ENCODE results near the gene LMTK3.

DNA sequence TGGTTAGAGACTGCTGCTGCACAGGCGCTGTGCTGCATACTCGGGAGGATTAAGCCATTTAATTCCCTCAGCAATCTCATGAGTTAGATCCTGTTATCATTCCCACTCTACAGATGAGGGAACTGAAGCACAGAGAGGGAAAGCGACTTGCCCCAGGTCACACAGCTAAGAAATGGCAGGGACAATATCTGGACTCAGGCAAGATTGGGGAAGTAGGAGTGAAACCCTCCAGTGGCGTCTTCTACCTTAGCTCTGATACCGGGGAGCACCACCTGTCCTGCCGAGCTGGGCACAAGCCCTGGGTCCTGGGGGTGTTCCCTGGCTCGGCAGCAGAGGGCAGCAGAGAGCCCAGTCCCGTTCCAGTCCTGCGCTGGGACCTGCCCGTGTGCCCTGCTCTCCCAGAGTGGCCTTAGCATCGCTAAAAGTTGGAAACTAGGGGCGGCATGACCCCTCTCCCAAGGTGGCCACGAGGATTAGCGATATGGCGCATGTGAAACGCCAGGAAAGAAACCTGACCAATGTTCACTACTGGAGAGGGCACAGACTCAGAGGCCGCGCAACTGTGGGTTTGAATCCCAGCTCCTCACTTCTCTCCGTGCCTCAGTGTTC lies 21.9 kb downstream of the LMTK3 start:
- TF ChIP-seq, protein P1, sequence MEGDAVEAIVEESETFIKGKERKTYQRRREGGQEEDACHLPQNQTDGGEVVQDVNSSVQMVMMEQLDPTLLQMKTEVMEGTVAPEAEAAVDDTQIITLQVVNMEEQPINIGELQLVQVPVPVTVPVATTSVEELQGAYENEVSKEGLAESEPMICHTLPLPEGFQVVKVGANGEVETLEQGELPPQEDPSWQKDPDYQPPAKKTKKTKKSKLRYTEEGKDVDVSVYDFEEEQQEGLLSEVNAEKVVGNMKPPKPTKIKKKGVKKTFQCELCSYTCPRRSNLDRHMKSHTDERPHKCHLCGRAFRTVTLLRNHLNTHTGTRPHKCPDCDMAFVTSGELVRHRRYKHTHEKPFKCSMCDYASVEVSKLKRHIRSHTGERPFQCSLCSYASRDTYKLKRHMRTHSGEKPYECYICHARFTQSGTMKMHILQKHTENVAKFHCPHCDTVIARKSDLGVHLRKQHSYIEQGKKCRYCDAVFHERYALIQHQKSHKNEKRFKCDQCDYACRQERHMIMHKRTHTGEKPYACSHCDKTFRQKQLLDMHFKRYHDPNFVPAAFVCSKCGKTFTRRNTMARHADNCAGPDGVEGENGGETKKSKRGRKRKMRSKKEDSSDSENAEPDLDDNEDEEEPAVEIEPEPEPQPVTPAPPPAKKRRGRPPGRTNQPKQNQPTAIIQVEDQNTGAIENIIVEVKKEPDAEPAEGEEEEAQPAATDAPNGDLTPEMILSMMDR (IDR thresholded peaks at IDR 0.05), result peak; percentile 94
- TF ChIP-seq POLR2AphosphoS5 (IDR thresholded peaks at IDR 0.05; ENCODE audit: low read depth, low read length), result no peak
- TF ChIP-seq SIN3A (IDR thresholded peaks at IDR 0.05; ENCODE audit: borderline replicate concordance, insufficient read depth, low read depth, low read length), result no peak
